ENCODE data around the gene EXOC4.

The EXOC4 gene

GRCh38 chr7:133761443-133761842 lies 508.6 kb downstream of the EXOC4 start:
- Histone ChIP-seq H3K4me2 (ENCODE audit: low read length) (no peak overlapping the region), H3K4me3 (ENCODE audit: low read depth, low read length, poor library complexity, severe bottlenecking) (no peak overlapping the region), H3K27me3 (ENCODE audit: insufficient read depth, low read length) (no peaks in the 10 kb centered on the region), H3K4me1 (ENCODE audit: insufficient read depth, low read length, severe bottlenecking) (no peaks in the 10 kb centered on the region), H3K27ac (ENCODE audit: low read depth, low read length, poor library complexity, severe bottlenecking) (no peak overlapping the region), H3F3A (ENCODE audit: insufficient read depth, low read length) (no peaks in the 10 kb centered on the region), H3K79me2 (ENCODE audit: insufficient read depth, low read length) (no peaks in the 10 kb centered on the region), H2AFZ (ENCODE audit: low read length) (no peak overlapping the region), H3K9me2 (ENCODE audit: low read depth, low read length) (no peaks in the 10 kb centered on the region), H4K20me1 (ENCODE audit: insufficient read depth, low read length) (no peaks in the 10 kb centered on the region), H3K36me3 (ENCODE audit: insufficient read depth, low read length) (no peaks in the 10 kb centered on the region), H3K9me3 (ENCODE audit: low read length) (no peaks in the 10 kb centered on the region), H3K9ac (ENCODE audit: low read length) (no peak overlapping the region)
- no peak for TF ChIP-seq EZH2 (IDR thresholded peaks at IDR 0.05; ENCODE audit: borderline replicate concordance, low read length)
- no peak for TF ChIP-seq CTCF (IDR thresholded peaks at IDR 0.05; ENCODE audit: low read length)

GRCh38 chr7:133763076-133763640 lies 510.3 kb downstream of the EXOC4 start:
- Histone ChIP-seq H3K27ac (ENCODE audit: low read depth, low read length, poor library complexity, severe bottlenecking) (no peak overlapping the region), H3K9me3 (ENCODE audit: low read length) (no peaks in the 10 kb centered on the region), H3K4me3 (ENCODE audit: low read depth, low read length, poor library complexity, severe bottlenecking) (no peak overlapping the region), H2AFZ (ENCODE audit: low read length) (no peak overlapping the region), H4K20me1 (ENCODE audit: insufficient read depth, low read length) (no peaks in the 10 kb centered on the region), H3K27me3 (ENCODE audit: insufficient read depth, low read length) (no peaks in the 10 kb centered on the region), H3K4me1 (ENCODE audit: insufficient read depth, low read length, severe bottlenecking) (no peaks in the 10 kb centered on the region), H3K79me2 (ENCODE audit: insufficient read depth, low read length) (no peaks in the 10 kb centered on the region), H3F3A (ENCODE audit: insufficient read depth, low read length) (no peaks in the 10 kb centered on the region), H3K4me2 (ENCODE audit: low read length) (no peak overlapping the region), H3K9ac (ENCODE audit: low read length) (no peak overlapping the region), H3K36me3 (ENCODE audit: insufficient read depth, low read length) (no peaks in the 10 kb centered on the region), H3K9me2 (ENCODE audit: low read depth, low read length) (no peaks in the 10 kb centered on the region)
- TF ChIP-seq EZH2 (IDR thresholded peaks at IDR 0.05; ENCODE audit: borderline replicate concordance, low read length), result no peak
- TF ChIP-seq CTCF (IDR thresholded peaks at IDR 0.05; ENCODE audit: low read length), result no peak

GRCh38 chr7:133769668-133770067 lies 516.8 kb downstream of the EXOC4 start:
- no peak overlapping the region for H2AFZ ChIP-seq (ENCODE audit: low read length)
- H3K9me3 ChIP-seq (ENCODE audit: low read length), result no peaks in the 10 kb centered on the region
- TF ChIP-seq EZH2 (IDR thresholded peaks at IDR 0.05; ENCODE audit: borderline replicate concordance, low read length) (no peak), CTCF (IDR thresholded peaks at IDR 0.05; ENCODE audit: low read length) (no peak)
- no peaks in the 10 kb centered on the region for H3K4me1 ChIP-seq (ENCODE audit: insufficient read depth, low read length, severe bottlenecking)
- no peak overlapping the region for H3K27ac ChIP-seq (ENCODE audit: low read depth, low read length, poor library complexity, severe bottlenecking)
- H3F3A ChIP-seq (ENCODE audit: insufficient read depth, low read length), result no peaks in the 10 kb centered on the region
- no peaks in the 10 kb centered on the region for H3K9me2 ChIP-seq (ENCODE audit: low read depth, low read length)
- H3K79me2 ChIP-seq (ENCODE audit: insufficient read depth, low read length), result no peaks in the 10 kb centered on the region
- H3K27me3 ChIP-seq (ENCODE audit: insufficient read depth, low read length), result no peaks in the 10 kb centered on the region
- no peak overlapping the region for H3K4me2 ChIP-seq (ENCODE audit: low read length)
- H4K20me1 ChIP-seq (ENCODE audit: insufficient read depth, low read length), result no peaks in the 10 kb centered on the region
- no peaks in the 10 kb centered on the region for H3K36me3 ChIP-seq (ENCODE audit: insufficient read depth, low read length)
- no peak overlapping the region for H3K9ac ChIP-seq (ENCODE audit: low read length)
- no peak overlapping the region for H3K4me3 ChIP-seq (ENCODE audit: low read depth, low read length, poor library complexity, severe bottlenecking)

All from OCI-LY1 (cell line).